Measurements from ENCODE around the gene DOC2A.

The DOC2A gene

DNA sequence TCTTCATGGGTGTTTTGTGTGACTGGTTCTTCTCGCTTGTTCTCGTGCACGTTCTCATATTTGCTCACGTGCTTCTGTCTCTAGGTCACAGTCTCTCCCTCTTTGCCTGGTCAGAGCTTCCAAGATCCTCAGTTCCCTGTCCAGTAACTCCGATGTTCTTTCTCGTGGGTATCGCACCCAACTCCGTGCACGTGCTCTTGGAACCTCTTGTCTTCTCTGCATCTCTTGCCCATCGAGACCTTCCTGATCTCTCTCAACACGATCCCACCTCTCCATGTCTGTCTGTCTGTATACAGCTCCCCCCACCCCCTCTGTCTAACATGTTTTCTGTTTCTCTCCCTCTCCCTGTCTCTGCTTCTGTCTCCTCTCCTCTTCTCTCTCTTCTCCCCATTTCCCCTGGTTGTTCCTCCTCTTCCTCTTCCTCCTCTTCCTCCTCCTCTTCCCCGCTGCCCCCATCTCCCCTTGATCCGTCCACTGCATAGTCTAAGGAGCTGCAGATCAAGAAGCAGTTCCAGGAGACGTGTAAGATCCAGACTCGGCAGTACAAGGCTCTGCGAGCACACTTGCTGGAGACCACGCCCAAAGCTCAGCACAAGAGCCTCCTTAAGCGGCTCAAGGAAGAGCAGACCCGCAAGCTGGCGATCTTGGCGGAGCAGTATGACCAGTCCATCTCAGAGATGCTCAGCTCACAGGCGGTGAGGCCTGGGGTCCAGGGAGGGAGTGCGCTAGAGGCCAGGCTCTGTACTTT lies 21.5 kb downstream of the DOC2A start:
- DNase-seq (ENCODE audit: low read depth in 2 of 2) = no peak

DNA sequence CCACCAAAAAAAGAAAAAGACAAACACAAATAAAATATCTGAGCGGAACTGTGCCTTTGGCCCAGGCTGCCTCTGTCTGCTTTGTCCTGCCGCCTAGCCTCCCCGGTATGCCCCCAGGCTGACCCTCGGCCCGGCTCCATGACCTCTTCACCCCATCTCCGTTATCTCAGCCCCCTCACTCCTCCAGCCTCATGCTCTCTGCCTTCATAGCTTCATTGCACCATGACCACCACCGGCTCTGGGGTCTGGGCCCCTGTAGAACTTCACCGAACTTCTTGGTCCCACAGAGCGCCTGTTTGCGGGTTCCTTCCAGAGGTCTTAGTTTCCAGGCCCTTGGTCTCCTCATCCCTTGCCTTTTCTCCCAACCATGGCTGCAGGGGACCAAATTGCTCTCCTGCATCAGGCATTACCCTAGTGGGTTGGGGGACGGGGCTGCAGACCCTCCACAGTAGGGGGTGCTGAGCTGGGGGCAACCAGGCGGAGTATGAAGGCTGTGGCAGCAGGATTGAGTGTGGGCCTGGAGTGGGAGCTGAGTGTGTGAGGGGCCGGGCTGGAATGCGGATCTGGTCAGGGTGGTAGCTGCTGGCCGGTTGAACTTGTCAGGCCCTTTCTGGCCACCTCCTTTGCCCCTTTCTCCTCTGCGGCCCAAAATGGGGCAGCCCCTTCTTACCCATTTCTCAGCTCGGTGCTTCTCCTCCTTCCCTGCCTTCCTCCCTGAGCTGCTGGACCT lies 22.3 kb downstream of the DOC2A start:
- DNase-seq (ENCODE audit: low read depth in 2 of 2) = no peak

- DNase-seq (ENCODE audit: low read depth in 2 of 2) = no peak
These were observed 23.3 kb downstream of the DOC2A start for GRCh38 chr16:29987371-29988085.

DNA sequence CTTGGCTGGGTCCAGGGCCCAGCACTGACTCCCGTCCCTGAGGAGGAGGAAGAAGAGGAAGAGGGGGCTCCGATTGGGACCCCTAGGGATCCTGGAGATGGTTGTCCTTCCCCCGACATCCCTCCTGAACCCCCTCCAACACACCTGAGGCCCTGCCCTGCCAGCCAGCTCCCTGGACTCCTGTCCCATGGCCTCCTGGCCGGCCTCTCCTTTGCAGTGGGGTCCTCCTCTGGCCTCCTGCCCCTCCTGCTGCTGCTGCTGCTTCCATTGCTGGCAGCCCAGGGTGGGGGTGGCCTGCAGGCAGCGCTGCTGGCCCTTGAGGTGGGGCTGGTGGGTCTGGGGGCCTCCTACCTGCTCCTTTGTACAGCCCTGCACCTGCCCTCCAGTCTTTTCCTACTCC lies 23.9 kb downstream of the DOC2A start:
- DNase-seq (ENCODE audit: low read depth in 2 of 2) = no peak

DNA sequence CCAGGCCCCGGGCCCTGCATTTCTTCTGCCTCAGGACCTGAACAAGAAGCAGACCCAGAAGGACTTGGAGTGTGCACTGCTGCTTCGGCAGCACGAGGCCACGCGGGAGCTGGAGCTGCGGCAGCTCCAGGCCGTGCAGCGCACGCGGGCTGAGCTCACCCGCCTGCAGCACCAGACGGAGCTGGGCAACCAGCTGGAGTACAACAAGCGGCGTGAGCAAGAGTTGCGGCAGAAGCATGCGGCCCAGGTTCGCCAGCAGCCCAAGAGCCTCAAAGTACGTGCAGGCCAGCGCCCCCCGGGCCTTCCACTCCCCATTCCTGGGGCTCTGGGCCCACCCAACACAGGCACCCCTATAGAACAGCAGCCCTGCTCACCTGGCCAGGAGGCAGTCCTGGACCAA lies 24.6 kb downstream of the DOC2A start:
- no peak for DNase-seq (ENCODE audit: low read depth in 2 of 2)

- DNase-seq (ENCODE audit: low read depth in 2 of 2) = no peak
These were observed 25.5 kb downstream of the DOC2A start for GRCh38 chr16:29985271-29985811.

DNA sequence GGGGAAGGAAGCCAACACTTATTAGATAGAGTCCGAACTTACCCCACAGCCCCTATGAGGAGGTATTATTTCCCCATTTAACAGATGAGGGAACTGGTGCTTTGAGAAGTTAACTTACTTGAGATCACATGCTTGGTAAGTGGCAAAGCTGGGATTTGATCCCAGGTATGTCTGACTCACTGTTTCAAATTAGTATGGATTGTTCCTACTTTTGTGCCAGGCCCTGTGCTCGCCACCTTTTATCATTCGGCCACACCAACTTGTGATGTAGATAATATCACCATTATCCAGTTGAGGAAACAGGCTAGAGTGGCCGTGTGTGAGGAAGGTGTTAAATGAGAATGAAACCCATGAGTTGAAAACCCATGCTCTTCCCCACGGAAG lies 26.1 kb downstream of the DOC2A start:
- DNase-seq (ENCODE audit: low read depth in 2 of 2) = no peak

DNA sequence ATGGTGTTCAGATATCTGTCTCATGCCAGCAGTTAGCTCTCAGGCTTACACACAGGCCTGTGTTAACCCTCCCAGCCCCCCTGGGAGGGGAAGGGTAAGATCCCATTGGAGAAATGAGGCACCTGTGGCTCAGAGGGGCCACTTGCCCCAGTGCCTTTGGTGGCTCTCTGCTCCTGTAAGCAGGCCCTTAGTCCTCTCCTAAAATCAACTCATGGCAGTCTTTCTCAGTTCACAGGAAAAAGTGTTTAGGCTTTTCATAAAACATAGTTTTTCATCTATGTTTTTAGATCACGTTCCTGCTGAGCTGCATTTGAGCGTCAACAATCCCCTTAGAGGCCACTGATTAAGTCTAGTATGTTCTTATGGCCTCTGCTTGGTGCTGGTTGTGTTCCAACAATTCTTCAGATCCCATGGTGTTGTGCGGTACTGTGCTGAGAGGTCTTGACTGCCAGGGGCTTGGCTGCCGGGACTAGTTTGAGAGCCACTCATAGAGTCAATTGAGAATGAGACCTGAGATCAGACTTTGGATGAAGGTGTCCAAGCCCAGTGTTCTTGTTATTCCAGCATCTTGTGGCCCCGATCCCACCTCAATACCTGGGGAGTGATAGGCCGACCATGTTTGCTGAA lies 26.6 kb downstream of the DOC2A start:
- no peak for DNase-seq (ENCODE audit: low read depth in 2 of 2)

GRCh38 chr16:29983420-29984136 lies 27.2 kb downstream of the DOC2A start:
- DNase-seq (ENCODE audit: low read depth in 2 of 2) = no peak

- DNase-seq (ENCODE audit: low read depth in 2 of 2) = no peak
These were observed 28.0 kb downstream of the DOC2A start for GRCh38 chr16:29982560-29983419.

GRCh38 chr16:29978564-29979270 lies 32.1 kb downstream of the DOC2A start:
- DNase-seq (ENCODE audit: low read depth in 2 of 2) = no peak

DNA sequence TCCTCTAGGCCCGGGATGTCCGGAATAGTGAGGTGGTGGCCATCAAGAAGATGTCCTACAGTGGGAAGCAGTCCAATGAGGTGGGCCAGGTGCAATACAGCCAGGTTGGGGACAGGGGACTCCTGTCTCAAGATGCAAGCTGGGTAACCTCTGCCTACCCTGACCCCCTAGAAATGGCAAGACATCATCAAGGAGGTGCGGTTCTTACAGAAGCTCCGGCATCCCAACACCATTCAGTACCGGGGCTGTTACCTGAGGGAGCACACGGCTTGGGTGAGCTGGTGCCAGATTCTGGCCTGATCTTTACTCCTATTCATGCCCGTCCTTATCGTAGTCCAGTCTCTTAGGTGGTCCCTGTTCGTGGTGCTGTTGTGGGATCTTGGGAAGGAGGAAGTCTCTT lies 32.7 kb downstream of the DOC2A start:
- DNase-seq (ENCODE audit: low read depth in 2 of 2) = no peak

- no peak for DNase-seq (ENCODE audit: low read depth in 2 of 2)
These were observed 33.6 kb downstream of the DOC2A start for GRCh38 chr16:29977063-29977825.

DNA sequence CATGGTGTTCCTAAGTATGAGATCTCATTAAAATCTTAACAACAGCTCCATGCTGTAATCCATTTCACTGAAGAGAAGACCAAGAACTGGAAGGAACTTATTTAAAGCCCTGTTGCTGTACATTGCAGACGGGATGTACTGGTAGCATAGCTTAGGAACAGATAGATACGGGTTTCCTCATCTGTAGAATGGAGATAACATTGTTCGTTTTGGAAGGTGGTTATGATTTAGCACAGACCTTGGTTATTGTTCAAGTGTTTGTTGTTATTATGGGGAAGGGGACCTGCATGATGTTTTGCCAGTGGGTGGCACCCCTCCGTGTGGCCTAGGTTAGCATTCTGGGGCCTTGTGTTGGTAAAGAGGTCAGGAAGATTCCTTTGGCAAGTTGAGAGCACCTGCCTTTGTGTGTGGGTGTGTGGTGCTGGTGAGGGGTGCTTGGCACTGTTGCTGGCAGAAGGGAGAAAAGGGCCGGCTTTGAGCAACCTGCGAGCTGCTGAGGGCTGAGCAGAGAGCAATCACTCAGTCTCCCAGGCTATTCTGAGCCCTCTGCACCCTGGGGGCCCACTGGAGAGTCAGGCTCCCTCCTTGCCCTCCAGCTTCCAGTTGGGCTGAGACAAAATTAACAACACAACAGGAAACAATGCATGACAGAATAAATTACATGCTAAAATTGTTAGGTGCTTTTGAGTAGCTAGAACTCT lies 34.9 kb downstream of the DOC2A start:
- DNase-seq (ENCODE audit: low read depth in 2 of 2) = no peak

GRCh38 chr16:29975134-29975538 lies 35.7 kb downstream of the DOC2A start:
- DNase-seq (ENCODE audit: low read depth in 2 of 2) = no peak

DNA sequence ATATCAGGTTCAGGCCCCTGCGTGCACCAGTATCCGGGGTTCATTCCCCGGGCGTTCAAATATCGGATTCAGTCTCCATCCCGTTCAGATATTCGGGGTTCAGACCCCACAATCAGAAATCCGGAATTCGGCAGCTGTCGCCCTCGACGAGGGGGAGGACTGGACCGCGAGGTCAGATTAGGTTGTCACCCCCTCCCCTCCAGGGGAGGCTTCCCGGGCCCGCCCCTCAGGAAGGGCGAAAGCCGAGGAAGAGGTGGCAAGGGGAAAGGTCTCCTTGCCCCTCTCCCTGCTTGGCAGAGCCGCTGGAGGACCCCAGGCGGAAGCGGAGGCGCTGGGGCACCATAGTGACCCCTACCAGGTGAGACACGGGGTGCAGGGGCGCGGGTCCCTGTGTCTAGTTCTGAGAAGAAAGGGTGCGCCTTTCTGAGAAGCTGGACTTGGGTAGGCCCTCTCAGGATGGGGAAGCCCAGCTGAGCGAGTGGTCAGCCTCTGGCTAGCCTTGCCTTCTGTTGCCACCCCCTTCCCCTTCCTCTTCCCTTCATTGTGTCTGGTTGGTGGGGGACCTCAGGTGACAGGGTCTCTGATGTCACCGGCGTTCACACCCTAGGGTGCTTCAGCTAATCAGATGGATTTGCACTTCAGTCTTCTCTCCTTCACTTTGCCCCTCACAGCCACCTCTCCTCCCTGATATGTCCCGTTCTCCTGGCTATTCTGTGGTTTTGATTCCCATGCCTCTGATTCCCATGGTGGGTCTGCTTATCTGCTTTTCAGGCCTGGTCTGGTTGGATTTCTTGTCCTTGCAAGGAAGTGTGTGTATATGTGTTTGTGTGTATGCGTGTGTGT lies 36.3 kb downstream of the DOC2A start:
- no peak for DNase-seq (ENCODE audit: low read depth in 2 of 2)

Data from stimulated activated CD8-positive, alpha-beta memory T cell treated with anti-CD3 and anti-CD28 coated beads, Interleukin-15, amount 100 ng/mL, for 4 hours (primary cell).